ENCODE results near the gene HPSE2.

DNA sequence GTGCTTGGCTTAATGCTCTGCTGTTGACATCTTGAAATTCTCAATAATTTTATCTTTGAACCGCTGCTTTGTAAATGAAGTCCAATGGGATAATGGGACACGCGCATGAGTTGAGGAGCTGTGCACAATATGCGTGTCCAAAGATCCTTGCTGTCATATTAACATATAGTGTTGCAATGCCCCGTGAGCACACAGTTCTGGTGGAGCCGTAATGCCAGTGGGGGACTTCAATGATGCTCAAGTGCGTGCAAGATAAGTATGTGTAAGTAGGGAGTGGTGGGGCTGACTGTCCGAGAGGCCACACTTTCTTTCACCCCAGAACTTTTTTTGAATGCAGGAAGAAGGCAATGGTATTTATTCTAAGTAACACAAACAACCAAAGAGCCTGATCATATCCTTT, 711.5 kb downstream of the HPSE2 start:
- TF ChIP-seq JUND (IDR thresholded peaks at IDR 0.05), result no peak
- TF ChIP-seq YY1 (IDR thresholded peaks at IDR 0.05), result no peak
- TF ChIP-seq CTCF (IDR thresholded peaks at IDR 0.05; ENCODE audit: low read depth, low read length, missing input control), result no peak
- TF ChIP-seq ZBTB33 (IDR thresholded peaks at IDR 0.05), result no peak
- no peak for TF ChIP-seq FOXA2 (IDR thresholded peaks at IDR 0.05)
- TF ChIP-seq SP1 (IDR thresholded peaks at IDR 0.05), result no peak
- TF ChIP-seq ATF3 (IDR thresholded peaks at IDR 0.05), result no peak
- TF ChIP-seq REST (IDR thresholded peaks at IDR 0.05), result no peak
- no peak for TF ChIP-seq GABPA (IDR thresholded peaks at IDR 0.05 in 1 of 2, conservative IDR thresholded peaks at IDR 0.05 in 1 of 2)
- no peak for TF ChIP-seq RAD21 (IDR thresholded peaks at IDR 0.05)
